ACC112 (cell line): ENCODE results near the gene PNKP.

Source experiments
- H2AFZ ChIP-seq: fragments of 200-600 bp; sonication (generic); one replicate; pipeline ENCODE4 v1.6.0; 2017; ENCODE audit warnings: antibody characterized with exemption, low read length; ENCODE audit not compliant: unreplicated experiment
- H3K27ac ChIP-seq: fragments of 200-600 bp; sonication (generic); 2 replicates; pipeline ENCODE4 v1.5.1; 2014; ENCODE audit warnings: low read depth, mild to moderate bottlenecking, antibody characterized with exemption, low read length, moderate library complexity
- H3K27me3 ChIP-seq: fragments of 200-600 bp; sonication (generic); 2 replicates; pipeline ENCODE4 v1.6.1; 2014; ENCODE audit warnings: mild to moderate bottlenecking, antibody characterized with exemption, low read length, moderate library complexity, mixed read lengths; ENCODE audit not compliant: insufficient read depth
- H3K36me3 ChIP-seq: fragments of 200-600 bp; sonication (generic); 2 replicates; pipeline ENCODE4 v1.6.1; 2016; ENCODE audit warnings: mild to moderate bottlenecking, antibody characterized with exemption, low read length, moderate library complexity, mixed read lengths; ENCODE audit not compliant: insufficient read depth
- H3K4me1 ChIP-seq: fragments of 200-600 bp; sonication (generic); one replicate; pipeline ENCODE4 v1.6.1; 2016; ENCODE audit warnings: low read length, mixed read lengths; ENCODE audit not compliant: insufficient read depth, unreplicated experiment, control insufficient read depth
- H3K4me3 ChIP-seq: fragments of 200-600 bp; sonication (generic); 2 replicates; pipeline ENCODE4 v1.5.1; 2014; ENCODE audit warnings: mild to moderate bottlenecking, low read depth, low read length
- H3K79me2 ChIP-seq: fragments of 200-600 bp; sonication (generic); one replicate; pipeline ENCODE4 v1.6.0; 2016; ENCODE audit warnings: low read length; ENCODE audit not compliant: control insufficient read depth, unreplicated experiment, insufficient read depth

PNKP gene

GRCh38 chr19:49880162-49880869 is 12.9 kb upstream of the PNKP start:
- Histone ChIP-seq H3K79me2 (peaks cover 10% of the 10 kb centered on the region), H3K36me3 (peaks cover 15% of the 10 kb centered on the region; the same call in 1 of the 2 replicates), H3K27ac (no peak overlapping the region), H3K4me1 (peaks cover 8% of the 10 kb centered on the region), H3K27me3 (no peaks in the 10 kb centered on the region), H3K4me3 (no peak overlapping the region), H2AFZ (no peak overlapping the region)

- Histone ChIP-seq H3K4me1 (peaks cover 13% of the 10 kb centered on the region), H3K36me3 (peaks cover 15% of the 10 kb centered on the region; the same call in 1 of the 2 replicates), H3K27ac (no peak overlapping the region), H3K79me2 (peaks cover 17% of the 10 kb centered on the region), H3K27me3 (no peaks in the 10 kb centered on the region), H2AFZ (no peak overlapping the region), H3K4me3 (no peak overlapping the region; the same call in 1 of the 2 replicates)
Measured at GRCh38 chr19:49879243-49879963, 12.0 kb upstream of the PNKP start.

GRCh38 chr19:49878744-49879070 is 11.3 kb upstream of the PNKP start:
- H3K79me2 ChIP-seq, result peaks cover 19% of the 10 kb centered on the region
- no peak overlapping the region for H3K27ac ChIP-seq
- H3K36me3 ChIP-seq, result peaks cover 15% of the 10 kb centered on the region; the same call in 1 of the 2 replicates
- H3K27me3 ChIP-seq, result no peaks in the 10 kb centered on the region
- no peak overlapping the region for H2AFZ ChIP-seq
- peaks cover 13% of the 10 kb centered on the region for H3K4me1 ChIP-seq
- H3K4me3 ChIP-seq, result peak overlapping the region; percentile 96

- H3K79me2 ChIP-seq, result peaks cover 19% of the 10 kb centered on the region
- peak overlapping the region; percentile 88 for H2AFZ ChIP-seq
- H3K4me3 ChIP-seq, result peak overlapping the region; percentile 96
- H3K36me3 ChIP-seq, result peaks cover 11% of the 10 kb centered on the region; the same call in 1 of the 2 replicates
- peaks cover 13% of the 10 kb centered on the region for H3K4me1 ChIP-seq
- H3K27ac ChIP-seq, result peak overlapping the region; percentile 96
- H3K27me3 ChIP-seq, result no peaks in the 10 kb centered on the region
Measured at GRCh38 chr19:49877879-49878743, 10.7 kb upstream of the PNKP start.

GRCh38 chr19:49877020-49877878 is 9.9 kb upstream of the PNKP start, which contains the start of the genes AKT1S1 and TBC1D17:
TSS of gene AKT1S1 (minus strand) at chr19:49877355. CDS start at chr19:49873295, 4,060 bp downstream.
TSS of gene TBC1D17 (plus strand) at chr19:49877702. CDS start at chr19:49877724, 22 bp downstream.
- Histone ChIP-seq H3K27ac (peak within 1 kb of the TSS; percentile 96), H3K36me3 (peaks cover 3% of the 10 kb centered on the region; the same call in 1 of the 2 replicates), H3K27me3 (no peaks in the 10 kb centered on the region), H3K4me3 (peak within 1 kb of the TSS; percentile 96), H3K79me2 (peaks cover 19% of the 10 kb centered on the region), H3K4me1 (peaks cover 13% of the 10 kb centered on the region), H2AFZ (peak within 1 kb of the TSS; percentile 88)

GRCh38 chr19:49876422-49877019 is 9.1 kb upstream of the PNKP start:
- H3K79me2 ChIP-seq, result peaks cover 19% of the 10 kb centered on the region
- H3K27me3 ChIP-seq, result no peaks in the 10 kb centered on the region
- peak overlapping the region; percentile 96 for H3K27ac ChIP-seq
- H3K4me3 ChIP-seq, result peak overlapping the region; percentile 96
- H3K36me3 ChIP-seq, result no peaks in the 10 kb centered on the region
- peaks cover 13% of the 10 kb centered on the region for H3K4me1 ChIP-seq
- H2AFZ ChIP-seq, result peak overlapping the region; percentile 75

GRCh38 chr19:49875857-49876421 is 8.6 kb upstream of the PNKP start:
- H3K79me2 ChIP-seq, result peaks cover 19% of the 10 kb centered on the region
- H3K27ac ChIP-seq, result peak overlapping the region; percentile 96
- H3K4me3 ChIP-seq, result peak overlapping the region; percentile 96
- no peak overlapping the region for H2AFZ ChIP-seq
- H3K36me3 ChIP-seq, result no peaks in the 10 kb centered on the region
- peaks cover 13% of the 10 kb centered on the region for H3K4me1 ChIP-seq
- no peaks in the 10 kb centered on the region for H3K27me3 ChIP-seq

- peaks cover 19% of the 10 kb centered on the region for H3K79me2 ChIP-seq
Measured at GRCh38 chr19:49875177-49875576, 7.8 kb upstream of the PNKP start.

GRCh38 chr19:49874503-49875157 is 7.3 kb upstream of the PNKP start:
- peaks cover 20% of the 10 kb centered on the region for H3K4me1 ChIP-seq
- H3K27ac ChIP-seq, result no peak overlapping the region
- H3K4me3 ChIP-seq, result peak overlapping the region; percentile 96; the same call in 1 of the 2 replicates

More at GRCh38 chr19:49875177-49875576, 7.8 kb upstream of the PNKP start:
- H2AFZ ChIP-seq, result no peak overlapping the region
- no peaks in the 10 kb centered on the region for H3K36me3 ChIP-seq
- H3K27me3 ChIP-seq, result no peaks in the 10 kb centered on the region
- peaks cover 18% of the 10 kb centered on the region for H3K4me1 ChIP-seq
- H3K27ac ChIP-seq, result peak overlapping the region; percentile 96
- H3K4me3 ChIP-seq, result peak overlapping the region; percentile 96

More at GRCh38 chr19:49874503-49875157, 7.3 kb upstream of the PNKP start:
- H3K36me3 ChIP-seq, result no peaks in the 10 kb centered on the region
- H2AFZ ChIP-seq, result no peak overlapping the region
- no peaks in the 10 kb centered on the region for H3K27me3 ChIP-seq
- H3K79me2 ChIP-seq, result peaks cover 19% of the 10 kb centered on the region
